ENCODE results near the gene FES.

DNA sequence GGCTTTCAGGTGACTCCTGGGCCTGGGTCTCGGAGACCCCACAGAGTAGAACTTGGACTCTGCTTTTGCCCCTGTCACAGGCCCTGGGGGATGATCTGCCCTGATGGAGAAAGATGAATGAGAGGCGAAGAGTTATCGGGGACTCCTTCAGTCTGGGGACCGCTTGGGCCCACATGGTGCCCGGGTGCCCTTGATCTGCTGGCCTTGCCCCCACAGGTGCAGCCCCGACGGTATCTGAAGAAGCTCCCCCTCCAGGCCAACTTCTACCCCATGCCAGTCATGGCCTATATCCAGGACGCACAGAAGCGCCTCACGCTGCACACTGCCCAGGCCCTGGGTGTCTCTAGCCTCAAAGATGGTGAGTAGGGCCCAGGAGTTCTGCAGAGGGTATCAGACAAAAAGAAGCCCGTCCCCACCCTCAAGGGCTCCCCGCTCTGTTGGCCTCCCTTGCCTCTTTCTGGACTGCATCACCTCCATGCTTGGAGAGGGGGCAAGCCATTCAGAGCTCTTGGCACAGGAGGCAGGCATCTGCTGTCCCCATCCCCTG is 29.2 kb downstream of the FES start:
- TF ChIP-seq, protein P1, sequence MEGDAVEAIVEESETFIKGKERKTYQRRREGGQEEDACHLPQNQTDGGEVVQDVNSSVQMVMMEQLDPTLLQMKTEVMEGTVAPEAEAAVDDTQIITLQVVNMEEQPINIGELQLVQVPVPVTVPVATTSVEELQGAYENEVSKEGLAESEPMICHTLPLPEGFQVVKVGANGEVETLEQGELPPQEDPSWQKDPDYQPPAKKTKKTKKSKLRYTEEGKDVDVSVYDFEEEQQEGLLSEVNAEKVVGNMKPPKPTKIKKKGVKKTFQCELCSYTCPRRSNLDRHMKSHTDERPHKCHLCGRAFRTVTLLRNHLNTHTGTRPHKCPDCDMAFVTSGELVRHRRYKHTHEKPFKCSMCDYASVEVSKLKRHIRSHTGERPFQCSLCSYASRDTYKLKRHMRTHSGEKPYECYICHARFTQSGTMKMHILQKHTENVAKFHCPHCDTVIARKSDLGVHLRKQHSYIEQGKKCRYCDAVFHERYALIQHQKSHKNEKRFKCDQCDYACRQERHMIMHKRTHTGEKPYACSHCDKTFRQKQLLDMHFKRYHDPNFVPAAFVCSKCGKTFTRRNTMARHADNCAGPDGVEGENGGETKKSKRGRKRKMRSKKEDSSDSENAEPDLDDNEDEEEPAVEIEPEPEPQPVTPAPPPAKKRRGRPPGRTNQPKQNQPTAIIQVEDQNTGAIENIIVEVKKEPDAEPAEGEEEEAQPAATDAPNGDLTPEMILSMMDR (IDR thresholded peaks at IDR 0.05): no peak
- no peak for TF ChIP-seq POLR2AphosphoS5 (IDR thresholded peaks at IDR 0.05; ENCODE audit: low read depth, low read length)
- TF ChIP-seq, protein P2, sequence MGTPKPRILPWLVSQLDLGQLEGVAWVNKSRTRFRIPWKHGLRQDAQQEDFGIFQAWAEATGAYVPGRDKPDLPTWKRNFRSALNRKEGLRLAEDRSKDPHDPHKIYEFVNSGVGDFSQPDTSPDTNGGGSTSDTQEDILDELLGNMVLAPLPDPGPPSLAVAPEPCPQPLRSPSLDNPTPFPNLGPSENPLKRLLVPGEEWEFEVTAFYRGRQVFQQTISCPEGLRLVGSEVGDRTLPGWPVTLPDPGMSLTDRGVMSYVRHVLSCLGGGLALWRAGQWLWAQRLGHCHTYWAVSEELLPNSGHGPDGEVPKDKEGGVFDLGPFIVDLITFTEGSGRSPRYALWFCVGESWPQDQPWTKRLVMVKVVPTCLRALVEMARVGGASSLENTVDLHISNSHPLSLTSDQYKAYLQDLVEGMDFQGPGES (IDR thresholded peaks at IDR 0.05; ENCODE audit: low read depth, low read length): no peak
- no peak for TF ChIP-seq TAF1 (IDR thresholded peaks at IDR 0.05; ENCODE audit: borderline replicate concordance, low read depth, low read length)
- TF ChIP-seq, protein P3, sequence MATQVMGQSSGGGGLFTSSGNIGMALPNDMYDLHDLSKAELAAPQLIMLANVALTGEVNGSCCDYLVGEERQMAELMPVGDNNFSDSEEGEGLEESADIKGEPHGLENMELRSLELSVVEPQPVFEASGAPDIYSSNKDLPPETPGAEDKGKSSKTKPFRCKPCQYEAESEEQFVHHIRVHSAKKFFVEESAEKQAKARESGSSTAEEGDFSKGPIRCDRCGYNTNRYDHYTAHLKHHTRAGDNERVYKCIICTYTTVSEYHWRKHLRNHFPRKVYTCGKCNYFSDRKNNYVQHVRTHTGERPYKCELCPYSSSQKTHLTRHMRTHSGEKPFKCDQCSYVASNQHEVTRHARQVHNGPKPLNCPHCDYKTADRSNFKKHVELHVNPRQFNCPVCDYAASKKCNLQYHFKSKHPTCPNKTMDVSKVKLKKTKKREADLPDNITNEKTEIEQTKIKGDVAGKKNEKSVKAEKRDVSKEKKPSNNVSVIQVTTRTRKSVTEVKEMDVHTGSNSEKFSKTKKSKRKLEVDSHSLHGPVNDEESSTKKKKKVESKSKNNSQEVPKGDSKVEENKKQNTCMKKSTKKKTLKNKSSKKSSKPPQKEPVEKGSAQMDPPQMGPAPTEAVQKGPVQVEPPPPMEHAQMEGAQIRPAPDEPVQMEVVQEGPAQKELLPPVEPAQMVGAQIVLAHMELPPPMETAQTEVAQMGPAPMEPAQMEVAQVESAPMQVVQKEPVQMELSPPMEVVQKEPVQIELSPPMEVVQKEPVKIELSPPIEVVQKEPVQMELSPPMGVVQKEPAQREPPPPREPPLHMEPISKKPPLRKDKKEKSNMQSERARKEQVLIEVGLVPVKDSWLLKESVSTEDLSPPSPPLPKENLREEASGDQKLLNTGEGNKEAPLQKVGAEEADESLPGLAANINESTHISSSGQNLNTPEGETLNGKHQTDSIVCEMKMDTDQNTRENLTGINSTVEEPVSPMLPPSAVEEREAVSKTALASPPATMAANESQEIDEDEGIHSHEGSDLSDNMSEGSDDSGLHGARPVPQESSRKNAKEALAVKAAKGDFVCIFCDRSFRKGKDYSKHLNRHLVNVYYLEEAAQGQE (IDR thresholded peaks at IDR 0.05; ENCODE audit: low read depth, low read length): no peak
- TF ChIP-seq, protein P4, sequence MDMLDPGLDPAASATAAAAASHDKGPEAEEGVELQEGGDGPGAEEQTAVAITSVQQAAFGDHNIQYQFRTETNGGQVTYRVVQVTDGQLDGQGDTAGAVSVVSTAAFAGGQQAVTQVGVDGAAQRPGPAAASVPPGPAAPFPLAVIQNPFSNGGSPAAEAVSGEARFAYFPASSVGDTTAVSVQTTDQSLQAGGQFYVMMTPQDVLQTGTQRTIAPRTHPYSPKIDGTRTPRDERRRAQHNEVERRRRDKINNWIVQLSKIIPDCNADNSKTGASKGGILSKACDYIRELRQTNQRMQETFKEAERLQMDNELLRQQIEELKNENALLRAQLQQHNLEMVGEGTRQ (IDR thresholded peaks at IDR 0.05; ENCODE audit: borderline replicate concordance, low read depth, low read length): no peak
- TF ChIP-seq EZH2phosphoT487 (IDR thresholded peaks at IDR 0.05; ENCODE audit: borderline replicate concordance, low read depth): no peak
- no peak for TF ChIP-seq RXRA (IDR thresholded peaks at IDR 0.05; ENCODE audit: borderline replicate concordance, low read depth)
- TF ChIP-seq, protein P5, sequence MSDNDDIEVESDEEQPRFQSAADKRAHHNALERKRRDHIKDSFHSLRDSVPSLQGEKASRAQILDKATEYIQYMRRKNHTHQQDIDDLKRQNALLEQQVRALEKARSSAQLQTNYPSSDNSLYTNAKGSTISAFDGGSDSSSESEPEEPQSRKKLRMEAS (IDR thresholded peaks at IDR 0.05; ENCODE audit: low read depth): no peak
